VCaP (cell line): Measurements from ENCODE around the gene DTD1.

Source experiments
- H3K27ac ChIP-seq: fragments of 450-650 bp; 2 replicates; pipeline ENCODE4 v1.5.1; 2017
- CTCF ChIP-seq: fragments of 450-650 bp; conservative IDR thresholded peaks from 2 replicates; pipeline ENCODE4 v1.5.1; 2017; ENCODE audit warnings: mild to moderate bottlenecking, moderate library complexity

Gene DTD1

GRCh38 chr20:18808712-18809111 is 220.9 kb downstream of the DTD1 start:
- TF ChIP-seq CTCF: no peak
- no peak overlapping the region for H3K27ac ChIP-seq

- H3K27ac ChIP-seq: no peak overlapping the region
- TF ChIP-seq CTCF: no peak
Measured at GRCh38 chr20:18811186-18811585, 223.3 kb downstream of the DTD1 start.

DNA sequence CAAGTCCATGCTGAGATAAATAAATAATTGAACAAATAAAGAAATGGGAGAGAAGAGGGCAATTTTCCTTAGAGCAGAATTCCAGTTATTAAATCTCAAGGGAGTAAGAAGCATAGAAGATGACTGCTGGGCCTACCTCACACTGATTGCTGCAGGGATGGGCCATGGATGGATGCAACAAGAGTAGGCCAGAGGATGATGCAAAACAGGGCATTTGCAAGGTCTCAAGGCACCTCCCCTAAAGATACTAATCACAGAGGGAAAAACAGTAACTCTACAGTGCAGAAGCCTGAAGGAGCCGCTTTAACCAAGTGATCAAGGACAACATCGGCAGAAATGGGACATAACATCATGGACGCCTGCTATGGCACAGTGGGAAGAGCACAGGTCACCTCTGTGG is 224.1 kb downstream of the DTD1 start:
- no peak overlapping the region for H3K27ac ChIP-seq
- no peak for TF ChIP-seq CTCF

DNA sequence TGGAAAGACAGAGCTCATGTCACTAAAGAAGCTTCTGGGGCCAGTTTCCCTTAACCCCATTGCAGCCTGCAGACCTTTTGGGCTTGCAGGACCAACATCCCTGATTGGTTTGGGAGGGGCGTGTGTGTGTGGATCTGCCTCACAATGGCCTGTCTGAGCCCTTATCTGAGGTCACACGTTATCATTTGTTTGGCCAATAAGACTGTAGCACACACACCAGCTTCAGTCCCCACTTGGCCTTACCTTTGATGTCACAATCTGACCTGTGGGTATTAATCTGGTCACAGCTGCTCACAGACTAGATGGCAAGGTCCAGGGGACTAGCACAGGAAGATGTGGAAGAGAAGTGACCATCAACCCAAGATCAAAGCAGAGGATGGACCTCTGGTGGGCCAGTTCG is 225.6 kb downstream of the DTD1 start, which contains the start of gene SCP2D1:
TSS of gene SCP2D1 (plus strand) at position 301 of the 400 bp plus-strand sequence. CDS start at position 334, 33 bp downstream.
- no peak within 1 kb of the TSS for H3K27ac ChIP-seq
- no peak for TF ChIP-seq CTCF

- H3K27ac ChIP-seq: no peak overlapping the region
- no peak for TF ChIP-seq CTCF
Measured at GRCh38 chr20:18815194-18815942, 227.5 kb downstream of the DTD1 start.
